IPS-NIHi7 (cell line): ENCODE results near the gene AGBL1.

Source experiments
- DNase-seq: peaks from one replicate; pipeline ENCODE4 v3.0.0; 2012; ENCODE audit warnings: mixed read lengths; ENCODE audit errors: extremely low spot score

AGBL1 gene

GRCh38 chr15:86591158-86591557 lies 511.5 kb downstream of the AGBL1 start:
- no peak for DNase-seq

- DNase-seq = no peak
These were observed 512.5 kb downstream of the AGBL1 start for GRCh38 chr15:86591994-86592735.

- no peak for DNase-seq
These were observed 516.1 kb downstream of the AGBL1 start for GRCh38 chr15:86595741-86596140.

- no peak for DNase-seq
These were observed 523.8 kb downstream of the AGBL1 start for GRCh38 chr15:86603466-86603865.

GRCh38 chr15:86608461-86609205 lies 529.0 kb downstream of the AGBL1 start:
- no peak for DNase-seq

- DNase-seq = no peak
These were observed 529.6 kb downstream of the AGBL1 start for GRCh38 chr15:86609275-86609674.

GRCh38 chr15:86610038-86610437 lies 530.4 kb downstream of the AGBL1 start:
- no peak for DNase-seq

GRCh38 chr15:86611417-86612040 lies 531.9 kb downstream of the AGBL1 start:
- peak; percentile 20 for DNase-seq

- no peak for DNase-seq
These were observed 535.7 kb downstream of the AGBL1 start for GRCh38 chr15:86615411-86615810.

GRCh38 chr15:86615816-86616215 lies 536.1 kb downstream of the AGBL1 start:
- DNase-seq = no peak

GRCh38 chr15:86616771-86617170 lies 537.1 kb downstream of the AGBL1 start:
- DNase-seq = no peak

GRCh38 chr15:86620157-86620556 lies 540.5 kb downstream of the AGBL1 start:
- no peak for DNase-seq

- no peak for DNase-seq
These were observed 541.1 kb downstream of the AGBL1 start for GRCh38 chr15:86620641-86621349.

- no peak for DNase-seq
These were observed 543.6 kb downstream of the AGBL1 start for GRCh38 chr15:86623236-86623635.

GRCh38 chr15:86624261-86625036 lies 544.8 kb downstream of the AGBL1 start:
- DNase-seq = peak; percentile 89

- no peak for DNase-seq
These were observed 550.0 kb downstream of the AGBL1 start for GRCh38 chr15:86629409-86630356.

GRCh38 chr15:86630946-86631345 lies 551.3 kb downstream of the AGBL1 start:
- no peak for DNase-seq

GRCh38 chr15:86634146-86634545 lies 554.5 kb downstream of the AGBL1 start:
- DNase-seq = no peak

- no peak for DNase-seq
These were observed 555.4 kb downstream of the AGBL1 start for GRCh38 chr15:86634992-86635638.

- no peak for DNase-seq
These were observed 564.7 kb downstream of the AGBL1 start for GRCh38 chr15:86644339-86644738.
